Stimulated activated naive CD4-positive, alpha-beta T cell (primary cell): Measurements from ENCODE around the gene EFNA5.

Source experiments
- DNase-seq, 6 experiments: peaks; one replicate each; lab custom pipeline; 2025; lab: John Stamatoyannopoulos, UW

EFNA5 gene

DNA sequence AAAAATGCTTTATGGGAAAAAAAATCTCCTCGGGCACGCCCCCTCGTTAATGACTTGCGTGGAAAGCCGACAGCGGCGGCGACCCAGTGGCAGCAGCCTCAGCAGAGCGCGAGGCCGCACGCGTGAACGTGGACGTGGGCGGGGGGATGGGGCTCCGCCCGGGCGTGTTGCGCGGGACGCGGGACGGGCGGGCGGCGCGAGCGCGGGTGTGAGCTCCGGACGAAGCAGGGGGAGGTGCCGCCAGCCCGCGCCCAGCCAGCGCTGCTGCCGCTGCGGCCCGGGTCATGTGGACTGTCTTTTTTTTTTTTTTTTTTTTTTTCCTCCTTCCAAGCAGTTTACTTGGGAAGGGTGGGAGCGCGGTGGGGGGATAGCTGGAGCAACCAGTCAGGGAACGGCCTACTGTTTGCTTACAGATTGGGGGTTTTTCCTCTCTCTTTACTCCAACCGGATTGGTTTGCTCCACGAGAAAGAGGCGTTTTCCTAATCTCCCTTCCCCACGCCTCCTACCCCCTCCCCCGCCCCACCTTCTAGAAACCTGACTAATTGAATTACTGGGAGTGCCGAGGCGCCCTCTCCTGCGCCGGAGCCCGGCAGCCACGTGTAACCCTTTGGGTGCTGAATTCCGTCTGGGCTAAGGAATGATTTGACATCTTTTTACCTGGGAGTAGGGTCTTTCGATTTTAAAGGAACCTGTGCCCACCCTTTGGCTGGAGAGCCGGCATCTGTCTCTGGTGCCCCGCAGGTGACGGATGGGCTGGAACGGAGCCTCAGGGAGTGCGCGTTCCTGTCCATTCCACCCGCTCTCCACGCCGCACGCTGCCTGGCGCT lies 1.7 kb upstream of the EFNA5 start:
- DNase-seq, result peak in 1 of 6 experiments; percentile 10

DNA sequence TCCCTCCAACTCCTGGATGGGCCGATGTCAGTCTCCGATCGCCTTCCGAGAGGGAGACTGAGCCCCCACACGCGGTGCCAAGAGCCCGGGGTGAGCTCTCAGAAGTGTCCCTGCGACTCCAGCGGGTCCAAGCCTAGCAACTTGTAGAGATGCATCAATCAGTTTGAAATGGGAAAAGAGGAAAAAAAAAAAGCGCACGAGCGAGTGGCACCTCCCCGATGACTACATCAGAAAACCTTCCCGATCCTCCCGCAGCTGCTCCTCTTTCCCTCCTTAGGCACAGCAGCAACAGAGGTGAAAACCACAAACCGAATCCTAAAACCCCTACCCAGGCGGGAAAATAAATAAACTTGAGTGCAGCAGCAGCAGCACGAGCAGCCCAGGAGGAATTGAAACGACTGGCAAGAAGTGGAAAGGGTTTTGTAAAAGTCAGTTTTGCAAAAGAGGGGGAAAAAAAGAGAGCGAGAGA lies 1.0 kb upstream of the EFNA5 start:
- peak in 1 of 6 experiments; percentile 13 for DNase-seq

DNA sequence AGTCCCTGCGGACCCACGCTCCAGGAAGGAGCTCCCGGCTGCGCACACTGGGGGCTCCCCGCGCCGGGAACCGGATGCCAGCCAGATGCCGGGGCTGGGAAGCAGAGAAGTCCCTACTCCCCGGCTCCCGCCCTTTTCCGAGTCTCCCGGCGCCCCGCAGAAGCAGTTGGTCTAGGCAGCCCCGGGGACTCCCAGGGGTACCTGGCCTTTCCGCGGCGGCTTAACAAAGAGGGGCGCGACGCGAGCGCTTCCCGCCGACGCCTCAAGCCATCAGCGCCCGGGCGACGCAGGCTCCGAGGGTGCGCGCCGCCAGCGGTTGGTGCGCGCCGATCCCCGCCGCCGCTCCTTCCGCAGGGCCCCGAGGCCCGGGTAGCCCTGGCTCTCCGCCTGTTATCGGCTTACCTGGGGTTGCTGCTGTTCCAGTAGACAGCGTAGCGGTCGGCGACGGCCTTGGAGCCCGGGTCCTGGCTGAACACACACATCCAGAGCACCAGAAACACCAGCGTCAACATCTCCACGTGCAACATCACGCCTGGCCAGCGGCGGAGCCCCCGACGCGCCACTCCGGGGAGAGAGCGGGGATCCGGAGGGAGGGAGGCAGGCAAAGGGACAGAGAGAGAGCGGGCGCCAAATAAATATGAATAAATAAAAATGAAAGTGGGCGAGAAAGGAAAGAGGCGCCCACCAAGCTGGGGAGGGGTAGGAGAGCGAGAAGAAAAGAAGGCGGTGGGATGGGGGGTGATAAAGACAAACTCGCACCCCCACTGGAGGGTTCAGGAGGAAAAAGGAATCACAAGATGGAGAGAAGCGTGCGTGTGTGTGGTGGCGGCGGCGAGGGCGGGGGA lies 428 bp downstream of the EFNA5 start:
- DNase-seq, result peak in 1 of 6 experiments; percentile 1

DNA sequence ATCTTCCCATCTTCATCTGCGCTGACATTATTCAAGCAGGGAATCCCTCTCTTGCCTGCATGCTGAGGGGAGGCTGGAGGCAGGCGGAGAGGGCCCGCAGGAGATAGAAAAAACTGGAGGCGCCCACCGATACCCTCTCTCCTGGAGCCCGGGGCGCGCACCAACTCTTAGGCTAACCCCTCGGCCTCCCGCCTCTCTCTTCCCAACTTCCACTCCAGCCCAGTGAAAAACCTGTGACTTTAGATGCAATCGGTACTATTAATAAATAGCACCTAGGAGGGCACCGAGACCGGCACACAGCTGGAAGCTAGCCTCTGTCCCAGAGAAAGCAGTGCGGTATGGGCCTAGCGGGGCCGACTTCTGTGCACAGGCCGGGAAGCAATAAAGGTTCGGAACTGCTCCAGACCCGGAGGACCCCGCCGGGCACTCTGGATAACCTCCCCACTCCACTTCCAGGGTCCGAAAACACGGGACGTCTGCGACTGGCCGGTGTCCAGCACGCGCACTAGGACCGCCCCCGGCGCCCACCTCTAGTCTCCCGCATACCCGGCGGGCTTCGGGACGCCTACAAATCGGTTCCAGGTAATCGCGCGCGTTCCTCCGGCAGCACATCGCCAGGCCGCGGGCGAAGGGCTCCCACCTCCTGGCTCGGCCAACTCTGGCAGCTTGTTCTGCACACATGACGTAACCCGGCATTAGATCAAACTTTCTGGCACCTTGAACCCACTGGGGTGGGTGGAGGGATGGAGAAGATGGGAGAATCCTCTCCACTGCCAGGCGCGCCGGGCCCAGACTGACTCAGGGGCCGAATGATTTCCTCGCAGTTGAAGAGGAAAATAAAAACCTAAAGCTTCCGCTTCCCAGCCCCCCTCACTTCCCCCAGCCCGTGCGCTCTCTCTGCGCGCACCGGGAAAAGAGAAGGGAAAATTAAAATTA lies 1.4 kb downstream of the EFNA5 start:
- peak in 1 of 6 experiments; percentile 0 for DNase-seq

GRCh38 chr5:107668154-107669095 lies 2.3 kb downstream of the EFNA5 start:
- no peak for DNase-seq

- DNase-seq, result no peak
Measured at GRCh38 chr5:107666051-107666655, 4.6 kb downstream of the EFNA5 start.

DNA sequence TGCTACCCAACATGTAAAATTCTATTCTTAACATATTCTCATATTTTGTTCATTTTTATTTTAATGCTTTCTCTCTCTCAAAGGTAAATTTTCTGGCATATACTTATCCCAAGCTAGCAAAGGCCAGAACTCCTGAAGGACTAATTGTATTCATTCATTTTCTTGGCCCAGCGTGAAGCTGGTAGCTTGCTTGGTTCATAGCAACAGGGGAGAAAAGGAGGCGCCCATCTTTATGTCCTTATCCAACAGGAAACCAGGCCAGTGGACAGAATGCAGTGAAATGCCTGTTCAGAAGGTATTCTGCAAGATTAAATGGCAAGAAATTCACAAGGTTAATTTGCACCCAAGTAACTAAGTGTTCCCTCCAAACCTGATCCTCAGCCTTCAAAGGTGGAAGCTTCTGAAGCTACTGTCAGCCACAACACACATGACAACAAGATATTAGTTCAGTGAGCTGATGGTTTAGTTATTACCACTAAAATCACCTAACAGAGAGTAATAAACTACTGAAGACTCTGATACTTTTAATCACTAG lies 5.6 kb downstream of the EFNA5 start:
- no peak for DNase-seq

GRCh38 chr5:107663697-107664096 lies 7.0 kb downstream of the EFNA5 start:
- no peak for DNase-seq

DNA sequence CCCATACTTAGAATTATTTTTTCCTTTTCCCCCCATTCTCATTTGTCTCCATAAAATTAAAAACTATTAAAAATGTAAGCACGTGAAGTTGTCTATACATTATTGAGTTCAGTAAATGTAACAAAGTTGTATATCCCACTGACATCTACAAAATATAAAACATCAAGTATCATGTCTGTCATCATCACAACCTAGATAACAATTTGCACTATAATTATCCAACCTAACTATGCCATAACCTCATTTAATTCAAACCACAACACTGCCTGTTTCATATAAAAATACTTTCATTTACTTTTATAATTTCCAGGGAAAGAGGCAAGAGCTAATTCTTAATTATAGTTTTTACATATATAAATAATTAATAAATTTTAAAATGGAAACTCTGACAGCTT lies 9.1 kb downstream of the EFNA5 start:
- no peak for DNase-seq

DNA sequence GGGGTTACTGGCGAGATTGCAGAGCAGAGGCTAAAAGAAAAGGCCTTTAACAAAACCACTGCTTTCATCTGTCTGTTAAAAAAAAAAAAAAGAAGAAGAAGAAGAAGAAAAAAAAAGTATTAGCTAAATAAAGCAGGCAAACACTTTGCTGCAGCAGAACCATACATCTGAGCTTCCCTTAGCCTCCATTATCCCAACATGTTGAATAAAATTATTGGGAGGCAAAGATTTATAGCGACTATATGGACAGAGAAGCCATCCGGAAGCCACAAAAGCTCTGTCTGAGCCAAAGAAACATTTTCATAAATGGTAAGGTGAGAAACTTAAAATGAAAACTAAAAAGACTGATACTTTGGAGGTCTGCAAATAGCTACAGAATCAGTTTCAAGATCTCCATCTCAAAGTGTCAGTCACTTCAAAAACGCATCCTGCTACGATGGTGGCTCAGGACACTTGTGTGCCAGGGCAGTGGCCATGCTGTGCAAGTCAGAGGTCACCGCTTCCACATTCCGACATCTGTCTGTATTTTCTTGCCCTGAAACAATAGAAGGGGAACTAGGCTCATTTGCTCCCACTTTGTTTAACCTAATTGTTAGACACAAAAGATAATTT lies 9.6 kb downstream of the EFNA5 start:
- no peak for DNase-seq

DNA sequence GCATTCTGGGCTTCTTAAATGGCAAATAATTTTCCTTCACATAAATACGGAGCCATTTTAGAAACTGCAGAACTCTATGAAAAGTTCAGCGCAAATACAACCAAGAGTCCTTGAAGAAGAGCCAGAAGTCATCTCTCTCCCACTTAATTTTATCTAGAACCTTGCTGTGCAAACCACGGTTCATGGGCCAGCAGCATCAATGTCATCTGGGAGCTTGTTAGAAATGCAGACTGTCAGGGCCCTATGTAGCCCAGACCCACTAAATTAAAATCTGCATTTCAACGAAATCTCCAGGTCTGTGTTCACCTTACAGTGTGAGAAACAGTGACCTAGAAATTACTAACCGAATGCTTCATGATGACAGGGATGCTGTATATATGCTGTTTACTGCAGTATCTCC lies 12.2 kb downstream of the EFNA5 start:
- no peak for DNase-seq

DNA sequence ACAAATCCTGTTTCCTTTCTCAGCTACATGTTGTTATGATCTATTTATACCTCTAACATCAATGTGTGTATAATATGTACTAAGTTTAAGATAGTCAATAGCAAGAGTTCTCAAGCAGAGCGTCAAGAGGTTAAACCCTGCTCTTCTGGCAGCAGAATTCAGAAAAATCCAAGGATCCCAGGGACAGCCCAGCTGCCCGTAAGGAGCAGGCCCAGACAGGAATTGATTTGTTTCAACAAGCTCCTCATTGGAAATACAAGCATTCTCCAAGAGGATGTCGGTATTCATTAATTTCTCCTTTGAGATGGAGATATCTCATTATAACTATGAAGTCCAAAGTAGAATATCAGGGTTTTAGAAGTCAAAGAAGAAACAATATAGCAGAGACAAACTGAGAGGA lies 14.9 kb downstream of the EFNA5 start:
- DNase-seq, result no peak

- DNase-seq, result no peak
Measured at GRCh38 chr5:107654827-107655226, 15.9 kb downstream of the EFNA5 start.

DNA sequence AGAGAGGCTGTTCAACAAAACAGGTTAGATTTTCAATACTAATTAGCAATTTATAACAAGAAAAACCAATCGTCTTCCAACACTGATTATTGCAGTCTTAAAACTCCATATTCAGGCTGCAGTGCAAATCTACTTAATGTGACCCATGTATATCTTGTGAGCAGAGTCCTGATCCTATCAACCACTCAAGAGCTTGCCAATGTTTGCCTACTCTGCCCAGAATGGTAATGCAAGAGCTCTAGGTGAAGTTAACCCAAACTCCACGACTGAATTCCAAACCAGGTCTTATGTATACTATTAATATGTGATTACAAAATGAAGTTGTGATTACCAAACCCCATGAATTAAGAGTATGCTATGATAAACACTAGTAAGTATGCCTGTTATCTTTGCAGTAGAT lies 17.1 kb downstream of the EFNA5 start:
- DNase-seq, result no peak

- no peak for DNase-seq
Measured at GRCh38 chr5:107652839-107653607, 17.7 kb downstream of the EFNA5 start.

DNA sequence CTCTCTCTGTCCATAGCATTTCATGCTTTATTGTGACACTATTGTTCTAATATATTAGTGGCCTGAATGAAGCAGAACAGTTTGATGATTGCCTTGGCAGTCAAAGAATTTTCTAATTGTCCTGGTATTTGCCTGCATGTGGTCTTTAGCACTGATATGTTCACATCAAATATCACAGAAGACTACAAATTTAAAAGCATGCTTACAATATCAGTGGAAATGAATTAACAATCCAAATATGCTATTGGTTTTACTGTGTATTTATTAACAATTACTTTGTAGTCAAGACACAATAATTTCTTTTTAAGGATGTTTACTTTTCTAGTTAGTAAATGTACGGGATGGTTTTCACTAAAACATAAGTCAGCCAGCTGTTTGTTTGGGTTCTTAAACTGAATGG lies 18.3 kb downstream of the EFNA5 start:
- DNase-seq, result no peak

DNA sequence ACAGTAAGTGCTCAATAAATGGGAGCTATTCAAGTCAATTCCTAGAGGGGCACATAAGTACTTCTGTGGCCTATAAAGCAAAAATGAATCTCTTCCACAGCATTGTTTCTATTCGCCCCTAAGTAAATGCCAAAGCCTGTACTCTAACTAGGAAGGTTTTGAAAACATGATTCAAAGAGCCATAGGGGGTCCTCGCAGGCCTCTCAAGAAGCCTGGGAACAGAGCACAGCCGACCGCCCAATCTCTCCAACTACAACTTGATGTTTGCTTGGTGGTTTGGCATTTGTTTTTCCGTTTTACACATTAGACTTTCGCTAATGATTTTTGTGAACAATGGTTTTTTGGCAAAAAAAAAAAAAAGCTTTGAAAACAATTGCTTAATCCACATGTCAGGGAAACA lies 19.4 kb downstream of the EFNA5 start:
- no peak for DNase-seq

GRCh38 chr5:107646418-107646817 lies 24.3 kb downstream of the EFNA5 start:
- no peak for DNase-seq

DNA sequence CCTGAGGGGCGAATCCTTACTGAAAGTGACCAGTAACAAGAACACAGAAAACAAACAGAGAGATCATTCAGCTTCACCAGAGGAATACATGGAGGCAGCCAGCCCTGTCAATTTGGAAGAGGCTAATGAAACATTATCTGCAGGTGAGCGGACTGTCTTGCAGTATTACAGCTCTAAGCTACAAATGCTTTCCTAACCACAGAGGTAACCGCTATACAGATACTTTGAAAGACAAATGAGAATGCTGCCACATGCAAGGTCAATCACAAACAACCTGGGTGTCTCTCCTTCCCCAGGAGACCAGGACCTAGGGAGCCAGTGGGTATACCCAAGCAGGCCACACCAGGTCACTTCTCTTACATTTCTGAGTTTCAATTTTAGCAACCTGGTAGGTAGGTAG lies 30.2 kb downstream of the EFNA5 start:
- no peak for DNase-seq
